PC-3 (cell line): Measurements from ENCODE around the gene ARHGEF3. TPM values are rescaled to one million over a fixed set of nuclear protein-coding genes. Genes with fewer than 3 reads are reported as not detected.

Experiments used
- ATAC-seq: fragments of 200-7000 bp; cut with Tn5 transposase; 2 replicates; pipeline ENCODE4 v1.9.1; 2020; ENCODE audit warnings: mild to moderate bottlenecking, moderate library complexity
- BruUV-seq: library from RNA; stranded (reverse); fragments of 400-500 nt; replicated peaks from 2 replicates; lab custom pipeline; 2021; lab: Mats Ljungman, UMichigan
- CTCF ChIA-PET: fragments of 300-600 bp; sonication (Branson Sonifier 250); formaldehyde crosslinking; loops from one replicate; lab custom pipeline; 2022; ENCODE audit warnings: antibody characterized with exemption; lab: Charles Lee
- POLR2A ChIA-PET: fragments of 300-600 bp; sonication (Branson Sonifier 250); formaldehyde crosslinking; loops from one replicate; lab custom pipeline; 2022; ENCODE audit warnings: antibody characterized with exemption; ENCODE audit not compliant: unreplicated experiment; lab: Charles Lee
- DNase-seq: peaks from one replicate; pipeline ENCODE4 v3.0.0-alpha.2; 2015
- H2AFZ ChIP-seq: fragments of 300-600 bp; sonication (generic); 2 replicates; pipeline ENCODE4 v1.6.0; 2016; ENCODE audit warnings: antibody characterized with exemption, low read length
- H3F3A ChIP-seq: fragments of 300-600 bp; sonication (generic); one replicate; pipeline ENCODE4 v1.6.0; 2017; ENCODE audit warnings: antibody characterized with exemption, low read length, control low read depth, mild to moderate bottlenecking; ENCODE audit not compliant: unreplicated experiment
- H3K27ac ChIP-seq: fragments of 300-600 bp; sonication (generic); 2 replicates; pipeline ENCODE4 v1.5.1; 2016; ENCODE audit warnings: mild to moderate bottlenecking, low read length
- H3K27me3 ChIP-seq: fragments of 300-600 bp; sonication (generic); 2 replicates; pipeline ENCODE4 v1.6.1; 2016; ENCODE audit warnings: low read length, mixed read lengths
- H3K36me3 ChIP-seq: fragments of 300-600 bp; sonication (generic); 2 replicates; pipeline ENCODE4 v1.6.1; 2016; ENCODE audit warnings: low read depth, mixed run types, low read length, mixed read lengths
- H3K4me1 ChIP-seq: fragments of 300-600 bp; sonication (generic); 2 replicates; pipeline ENCODE4 v1.5.1; 2016; ENCODE audit warnings: low read length; ENCODE audit not compliant: insufficient read depth
- H3K4me2 ChIP-seq: fragments of 300-600 bp; sonication (generic); 2 replicates; pipeline ENCODE4 v1.6.0; 2016; ENCODE audit warnings: low read length
- H3K4me3 ChIP-seq: fragments of 300-600 bp; sonication (generic); 2 replicates; pipeline ENCODE4 v1.5.1; 2016; ENCODE audit warnings: mild to moderate bottlenecking, low read length, mixed read lengths
- H3K79me2 ChIP-seq: fragments of 300-600 bp; sonication (generic); 2 replicates; pipeline ENCODE4 v1.6.1; 2017; ENCODE audit warnings: low read length, mixed read lengths
- H3K9ac ChIP-seq: fragments of 300-600 bp; sonication (generic); 2 replicates; pipeline ENCODE4 v1.6.0; 2016; ENCODE audit warnings: mild to moderate bottlenecking, low read length
- H3K9me2 ChIP-seq: fragments of 300-600 bp; sonication (generic); replicated peaks from 2 replicates; pipeline ENCODE4 v1.6.1; 2016; ENCODE audit warnings: mixed run types, low read length, mixed read lengths
- H3K9me3 ChIP-seq: fragments of 300-600 bp; sonication (generic); 2 replicates; pipeline ENCODE4 v1.6.1; 2016; ENCODE audit warnings: low read length, mixed read lengths
- H4K20me1 ChIP-seq: fragments of 300-600 bp; sonication (generic); 2 replicates; pipeline ENCODE4 v1.6.1; 2016; ENCODE audit warnings: low read length, mixed read lengths
- CTCF ChIP-seq: fragments of 300-600 bp; sonication (generic); conservative IDR thresholded peaks from 2 replicates; pipeline ENCODE4 v1.5.1; 2017; ENCODE audit warnings: antibody characterized with exemption, low read depth, mild to moderate bottlenecking, low read length
- EZH2 ChIP-seq: fragments of 300-600 bp; sonication (generic); IDR thresholded peaks from one replicate; pipeline ENCODE4 v1.6.1; 2017; ENCODE audit warnings: antibody characterized with exemption, mild to moderate bottlenecking, low read length; ENCODE audit not compliant: unreplicated experiment
- EZH2phosphoT487 ChIP-seq: fragments of 300-600 bp; sonication (generic); IDR thresholded peaks from 2 replicates; pipeline ENCODE4 v1.6.1; 2018; ENCODE audit warnings: mild to moderate bottlenecking, antibody characterized with exemption, low read length, borderline replicate concordance
- intact Hi-C: fragments of 100-400 bp; cut with micrococcal nuclease; formaldehyde crosslinking; loops from 2 replicates; pipeline ENCODE4 v1.9.0; 2023
- total RNA-seq: library from RNA; depleted of rRNA; stranded (reverse); fragments of >200 nt; gene quantifications from 2 replicates; pipeline ENCODE4 v1.2.3, GENCODE V29; 2014

Gene ARHGEF3
- total RNA-seq, 1 experiment from 2014 or later: 8.7 TPM

- intact Hi-C loops: loop anchor here (1.0 to 2.0 kb wide), 2 partner anchors 21 to 41 kb away; no protein-coding TSS in a partner anchor
Measured at GRCh38 chr3:56839784-56840715, 38.3 kb upstream of the ARHGEF3 start.

GRCh38 chr3:56838448-56838847 is 36.7 kb upstream of the ARHGEF3 start:
- Histone ChIP-seq H3K27ac (no peak overlapping the region), H3K9me2 (no peaks in the 10 kb centered on the region), H2AFZ (no peak overlapping the region), H3K4me3 (no peak overlapping the region), H3F3A (no peaks in the 10 kb centered on the region), H3K27me3 (no peaks in the 10 kb centered on the region), H3K36me3 (no peaks in the 10 kb centered on the region), H3K4me1 (peaks cover 34% of the 10 kb centered on the region), H3K9me3 (no peaks in the 10 kb centered on the region), H3K4me2 (no peak overlapping the region), H4K20me1 (no peaks in the 10 kb centered on the region), H3K79me2 (no peaks in the 10 kb centered on the region), H3K9ac (no peak overlapping the region)
- TF ChIP-seq EZH2 (no peak), CTCF (no peak), EZH2phosphoT487 (no peak)
- DNase-seq (no peak), ATAC-seq (no peak)
- POLR2A ChIA-PET: no interaction called here
- no TSS peak for BruUV-seq
- CTCF ChIA-PET: no interaction called here
- intact Hi-C loops: no loop called here

More at GRCh38 chr3:56839784-56840715, 38.3 kb upstream of the ARHGEF3 start:
- H3K27ac ChIP-seq: peak overlapping the region; percentile 87
- TF ChIP-seq EZH2phosphoT487: no peak
- TF ChIP-seq EZH2: no peak
- no peak for TF ChIP-seq CTCF
- no TSS peak for BruUV-seq
- no peaks in the 10 kb centered on the region for H3F3A ChIP-seq
- no peaks in the 10 kb centered on the region for H3K9me2 ChIP-seq
- DNase-seq (peak; percentile 92), ATAC-seq (peak; percentile 94)
- H3K4me2 ChIP-seq: peak overlapping the region; percentile 73
- ChIA-PET CTCF (interaction anchor here (0.6 kb wide), 1 partner anchor 136 kb away, joined by 5 read pairs; no protein-coding TSS in a partner anchor), POLR2A (interaction anchor here (0.5 to 0.6 kb wide), 3 partner anchors 37 to 370 kb away, joined by 4 to 5 read pairs (median 4); no protein-coding TSS in a partner anchor)
- H4K20me1 ChIP-seq: no peaks in the 10 kb centered on the region
- peak overlapping the region; percentile 11; the same call in 1 of the 2 replicates for H3K4me3 ChIP-seq
- H3K9me3 ChIP-seq: no peaks in the 10 kb centered on the region
- no peaks in the 10 kb centered on the region for H3K36me3 ChIP-seq
- no peaks in the 10 kb centered on the region for H3K79me2 ChIP-seq
- H3K4me1 ChIP-seq: peaks cover 34% of the 10 kb centered on the region
- peak overlapping the region; percentile 34 for H2AFZ ChIP-seq
- H3K27me3 ChIP-seq: no peaks in the 10 kb centered on the region
- peak overlapping the region; percentile 53 for H3K9ac ChIP-seq
